WI38 (cell line): ENCODE measurements around the gene WDR88.

Experiments used
- H3K4me3 ChIP-seq: 2 replicates; pipeline ENCODE4 v1.5.1; 2011; ENCODE audit warnings: low read depth, mild to moderate bottlenecking, control low read depth, low read length
- CTCF ChIP-seq: IDR thresholded peaks from 2 replicates; pipeline ENCODE4 v1.5.1; 2012; ENCODE audit warnings: low read depth, mild to moderate bottlenecking, control low read depth, low read length

The WDR88 gene

GRCh38 chr19:33129901-33130300 is 2.0 kb upstream of the WDR88 start:
- no peak for TF ChIP-seq CTCF

GRCh38 chr19:33130433-33130832 is 1.5 kb upstream of the WDR88 start:
- H3K4me3 ChIP-seq, result no peak overlapping the region
- TF ChIP-seq CTCF, result no peak

More at GRCh38 chr19:33129901-33130300, 2.0 kb upstream of the WDR88 start:
- no peak overlapping the region for H3K4me3 ChIP-seq

GRCh38 chr19:33132425-33132824 is 511 bp downstream of the WDR88 start:
- no peak for TF ChIP-seq CTCF
- H3K4me3 ChIP-seq, result no peak overlapping the region

- TF ChIP-seq CTCF, result no peak
- H3K4me3 ChIP-seq, result no peak overlapping the region
These were observed 1.6 kb downstream of the WDR88 start for GRCh38 chr19:33133438-33134031.

GRCh38 chr19:33134571-33135041 is 2.7 kb downstream of the WDR88 start:
- TF ChIP-seq CTCF, result no peak
- no peak overlapping the region for H3K4me3 ChIP-seq

- H3K4me3 ChIP-seq, result no peak overlapping the region
These were observed 7.3 kb downstream of the WDR88 start for GRCh38 chr19:33139165-33139564.

More at GRCh38 chr19:33139165-33139564, 7.3 kb downstream of the WDR88 start:
- TF ChIP-seq CTCF, result no peak
